ENCODE measurements around the gene ATF4.
"Not testable (repeated sequence)": the region's sequence is repeated elsewhere in the genome, so short reads cannot be mapped to it uniquely, and the experiment has no call there.

The ATF4 gene

DNA sequence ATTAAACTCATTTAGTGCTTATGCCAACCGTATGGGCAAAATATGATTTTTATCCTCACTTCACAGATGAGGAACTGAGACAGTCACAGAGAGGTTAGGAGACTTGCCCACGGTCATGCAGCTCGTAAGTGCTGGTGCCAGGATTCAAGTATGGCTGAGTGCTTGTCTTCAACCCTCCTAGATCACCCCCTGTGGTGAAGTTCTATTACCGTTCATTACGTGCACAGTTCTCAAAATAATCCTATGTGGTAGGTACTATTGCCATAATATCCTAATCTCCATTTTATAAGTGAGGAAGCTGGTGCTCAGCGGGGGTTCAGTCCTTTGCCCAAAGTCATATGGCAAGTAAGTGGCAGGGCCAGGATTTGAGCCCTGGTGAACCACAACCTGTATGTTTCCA lies 16.7 kb upstream of the ATF4 start:
- no peak overlapping the region for H2BK5ac ChIP-seq (ENCODE audit: low read length)
- DNase-seq (ENCODE audit: low spot score): no peak
- no peak overlapping the region for H3K4ac ChIP-seq (ENCODE audit: low read length)
- H3K79me1 ChIP-seq (ENCODE audit: low read depth, low read length): peaks cover 9% of the 10 kb centered on the region
- H3K27ac ChIP-seq (replicated peaks; ENCODE audit: low read length): no peak overlapping the region
- peaks cover 26 to 52% of the 10 kb centered on the region in 2 donors for H3K36me3 ChIP-seq (replicated peaks in 1 of 2; ENCODE audit: control insufficient read depth in 2 of 2, insufficient read depth in 2 of 2, low read length in 2 of 2)
- H4K91ac ChIP-seq (ENCODE audit: low read depth, low read length, poor library complexity): no peak overlapping the region
- H3K18ac ChIP-seq (ENCODE audit: low read length): no peak overlapping the region
- no peak overlapping the region for H2BK15ac ChIP-seq (ENCODE audit: low read length)
- no peak overlapping the region for H3K9ac ChIP-seq (ENCODE audit: low read depth, low read length, poor library complexity)
- no peak overlapping the region for H2BK120ac ChIP-seq (ENCODE audit: low read depth, low read length)
- no peak overlapping the region for H3K23ac ChIP-seq (ENCODE audit: low read depth, low read length, poor library complexity)
- no peaks in the 10 kb centered on the region for H3K27me3 ChIP-seq (ENCODE audit: control insufficient read depth in 3 of 3, insufficient read depth in 3 of 3, low read depth in 1 of 3, low read length in 3 of 3)
- no peak overlapping the region for H2AK5ac ChIP-seq (ENCODE audit: low read depth, low read length)
- H3K4me3 ChIP-seq (ENCODE audit: low read length in 2 of 2): peak overlapping the region in 1 of 2 donors; percentile 95
- WGBS, 2 donors (ENCODE audit: extremely low coverage in 2 of 2, insufficient read length in 2 of 2, insufficient replicate concordance in 1 of 2): no CpG with 5 or more reads among the region's 6 CpGs
- no peak overlapping the region for H2BK12ac ChIP-seq (ENCODE audit: low read length)
- no peak overlapping the region for H2AFZ ChIP-seq (ENCODE audit: low read length)
- no peaks in the 10 kb centered on the region for H3K9me3 ChIP-seq (replicated peaks in 1 of 2; ENCODE audit: control insufficient read depth in 2 of 2, insufficient read depth in 1 of 2, low read depth in 1 of 2, low read length in 2 of 2)
- H3K4me2 ChIP-seq (ENCODE audit: insufficient read depth, low read length, poor library complexity, severe bottlenecking): no peak overlapping the region
- H3K4me1 ChIP-seq (ENCODE audit: control insufficient read depth in 2 of 2, insufficient read depth in 1 of 2, low read depth in 1 of 2, low read length in 2 of 2): peaks cover 13 to 16% of the 10 kb centered on the region in 2 donors
- H3K14ac ChIP-seq (ENCODE audit: low read length): no peak overlapping the region
- H4K8ac ChIP-seq (ENCODE audit: low read depth, low read length): no peak overlapping the region

DNA sequence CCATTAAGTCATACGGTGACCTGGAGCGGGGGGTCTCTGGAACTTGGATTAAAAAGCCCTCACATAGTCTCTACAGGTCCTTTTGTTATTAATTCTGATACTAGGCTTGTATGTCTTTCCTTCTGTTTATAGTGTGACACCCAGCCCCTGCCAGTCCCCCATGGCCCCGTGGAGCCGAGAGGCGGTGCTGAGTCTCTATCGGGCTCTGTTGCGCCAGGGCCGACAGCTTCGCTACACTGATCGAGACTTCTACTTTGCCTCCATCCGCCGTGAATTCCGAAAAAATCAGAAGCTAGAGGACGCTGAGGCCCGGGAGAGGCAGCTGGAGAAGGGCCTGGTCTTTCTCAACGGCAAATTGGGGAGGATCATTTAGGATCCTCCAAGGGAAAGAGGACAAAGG lies 16.3 kb upstream of the ATF4 start:
- H3K27ac ChIP-seq (replicated peaks; ENCODE audit: low read length): no peak overlapping the region
- H2BK12ac ChIP-seq (ENCODE audit: low read length): no peak overlapping the region
- no peak overlapping the region for H2BK120ac ChIP-seq (ENCODE audit: low read depth, low read length)
- H2AK5ac ChIP-seq (ENCODE audit: low read depth, low read length): no peak overlapping the region
- H4K8ac ChIP-seq (ENCODE audit: low read depth, low read length): no peak overlapping the region
- no peak overlapping the region for H2AFZ ChIP-seq (ENCODE audit: low read length)
- H3K36me3 ChIP-seq (replicated peaks in 1 of 2; ENCODE audit: control insufficient read depth in 2 of 2, insufficient read depth in 2 of 2, low read length in 2 of 2): peaks cover 27 to 56% of the 10 kb centered on the region in 2 donors
- no CpG with 5 or more reads among the region's 16 CpGs for WGBS, 2 donors (ENCODE audit: extremely low coverage in 2 of 2, insufficient read length in 2 of 2, insufficient replicate concordance in 1 of 2)
- no peak overlapping the region for H2BK15ac ChIP-seq (ENCODE audit: low read length)
- H4K91ac ChIP-seq (ENCODE audit: low read depth, low read length, poor library complexity): no peak overlapping the region
- no peak overlapping the region for H3K4ac ChIP-seq (ENCODE audit: low read length)
- H3K9me3 ChIP-seq (replicated peaks in 1 of 2; ENCODE audit: control insufficient read depth in 2 of 2, insufficient read depth in 1 of 2, low read depth in 1 of 2, low read length in 2 of 2): no peaks in the 10 kb centered on the region
- H3K23ac ChIP-seq (ENCODE audit: low read depth, low read length, poor library complexity): no peak overlapping the region
- H3K9ac ChIP-seq (ENCODE audit: low read depth, low read length, poor library complexity): no peak overlapping the region
- H3K18ac ChIP-seq (ENCODE audit: low read length): no peak overlapping the region
- H3K4me1 ChIP-seq (ENCODE audit: control insufficient read depth in 2 of 2, insufficient read depth in 1 of 2, low read depth in 1 of 2, low read length in 2 of 2): peaks cover 11 to 13% of the 10 kb centered on the region in 2 donors
- H3K4me3 ChIP-seq (ENCODE audit: low read length in 2 of 2): peak overlapping the region in 1 of 2 donors; percentile 95
- no peaks in the 10 kb centered on the region for H3K27me3 ChIP-seq (ENCODE audit: control insufficient read depth in 3 of 3, insufficient read depth in 3 of 3, low read depth in 1 of 3, low read length in 3 of 3)
- peaks cover 9% of the 10 kb centered on the region for H3K79me1 ChIP-seq (ENCODE audit: low read depth, low read length)
- no peak for DNase-seq (ENCODE audit: low spot score)
- no peak overlapping the region for H3K14ac ChIP-seq (ENCODE audit: low read length)
- H3K4me2 ChIP-seq (ENCODE audit: insufficient read depth, low read length, poor library complexity, severe bottlenecking): no peak overlapping the region
- no peak overlapping the region for H2BK5ac ChIP-seq (ENCODE audit: low read length)

DNA sequence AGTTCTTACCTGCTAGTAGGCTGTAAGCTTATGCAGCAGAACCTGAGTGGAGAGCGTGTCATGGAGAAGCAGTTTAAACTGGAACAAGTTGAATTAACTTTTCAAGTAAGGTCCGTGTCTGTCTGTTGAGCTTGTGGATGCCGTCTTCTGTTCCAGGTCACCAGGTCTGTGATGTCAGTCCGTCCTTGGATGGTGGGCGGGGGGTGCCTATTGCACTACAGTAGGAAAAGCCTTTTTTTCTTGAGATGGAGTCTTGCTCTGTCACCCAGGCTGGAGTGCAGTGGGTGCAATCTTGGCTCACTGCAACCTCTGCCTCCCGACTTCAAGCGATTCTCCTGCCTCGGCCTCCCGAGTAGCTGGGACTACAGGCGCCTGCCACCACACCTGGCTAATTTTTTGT lies 13.3 kb upstream of the ATF4 start:
- H2BK15ac ChIP-seq (ENCODE audit: low read length); H3K79me1 ChIP-seq (ENCODE audit: low read depth, low read length); H3K4me1 ChIP-seq (ENCODE audit: control insufficient read depth in 2 of 2, insufficient read depth in 1 of 2, low read depth in 1 of 2, low read length in 2 of 2); H2BK5ac ChIP-seq (ENCODE audit: low read length); H3K9ac ChIP-seq (ENCODE audit: low read depth, low read length, poor library complexity); H2AFZ ChIP-seq (ENCODE audit: low read length); H3K4me2 ChIP-seq (ENCODE audit: insufficient read depth, low read length, poor library complexity, severe bottlenecking); H2BK12ac ChIP-seq (ENCODE audit: low read length); H3K23ac ChIP-seq (ENCODE audit: low read depth, low read length, poor library complexity); H2BK120ac ChIP-seq (ENCODE audit: low read depth, low read length); H2AK5ac ChIP-seq (ENCODE audit: low read depth, low read length); H3K14ac ChIP-seq (ENCODE audit: low read length); H3K27me3 ChIP-seq (ENCODE audit: control insufficient read depth in 3 of 3, insufficient read depth in 3 of 3, low read depth in 1 of 3, low read length in 3 of 3); H4K91ac ChIP-seq (ENCODE audit: low read depth, low read length, poor library complexity); H3K27ac ChIP-seq (replicated peaks; ENCODE audit: low read length); DNase-seq (ENCODE audit: low spot score); H4K8ac ChIP-seq (ENCODE audit: low read depth, low read length); H3K4ac ChIP-seq (ENCODE audit: low read length); H3K4me3 ChIP-seq (ENCODE audit: low read length in 2 of 2); H3K18ac ChIP-seq (ENCODE audit: low read length); H3K9me3 ChIP-seq (replicated peaks in 1 of 2; ENCODE audit: control insufficient read depth in 2 of 2, insufficient read depth in 1 of 2, low read depth in 1 of 2, low read length in 2 of 2): not testable (repeated sequence)
- no CpG with 5 or more reads among the region's 10 CpGs for WGBS, 2 donors (ENCODE audit: extremely low coverage in 2 of 2, insufficient read length in 2 of 2, insufficient replicate concordance in 1 of 2)
- peaks cover 44 to 86% of the 10 kb centered on the region in 2 donors for H3K36me3 ChIP-seq (replicated peaks in 1 of 2; ENCODE audit: control insufficient read depth in 2 of 2, insufficient read depth in 2 of 2, low read length in 2 of 2)

DNA sequence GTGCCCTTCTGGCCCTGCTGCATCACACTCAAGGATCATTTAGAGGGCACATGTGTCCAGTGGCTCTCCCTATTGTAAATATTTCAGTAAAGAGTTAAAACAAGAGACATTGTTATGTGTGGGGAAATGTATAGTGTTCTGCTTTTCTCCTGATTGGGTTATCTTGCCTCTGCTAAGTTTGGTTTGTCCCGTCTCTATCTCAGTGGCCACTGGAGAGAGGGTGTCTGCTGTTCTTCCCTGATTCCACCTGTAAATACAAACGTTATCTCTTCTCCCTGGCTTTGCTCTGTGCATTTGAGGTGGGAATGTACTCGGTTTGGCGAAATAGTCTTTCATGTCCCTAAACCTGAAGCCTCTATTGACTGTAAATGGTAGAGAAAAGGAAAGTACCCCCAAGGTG lies 12.0 kb upstream of the ATF4 start:
- Histone ChIP-seq H3K9me3 (replicated peaks in 1 of 2; ENCODE audit: control insufficient read depth in 2 of 2, insufficient read depth in 1 of 2, low read depth in 1 of 2, low read length in 2 of 2) (no peaks in the 10 kb centered on the region), H2BK120ac (ENCODE audit: low read depth, low read length) (no peak overlapping the region), H2BK5ac (ENCODE audit: low read length) (no peak overlapping the region), H3K9ac (ENCODE audit: low read depth, low read length, poor library complexity) (no peak overlapping the region), H3K23ac (ENCODE audit: low read depth, low read length, poor library complexity) (no peak overlapping the region), H2AK5ac (ENCODE audit: low read depth, low read length) (no peak overlapping the region), H3K27me3 (ENCODE audit: control insufficient read depth in 3 of 3, insufficient read depth in 3 of 3, low read depth in 1 of 3, low read length in 3 of 3) (no peaks in the 10 kb centered on the region), H3K36me3 (replicated peaks in 1 of 2; ENCODE audit: control insufficient read depth in 2 of 2, insufficient read depth in 2 of 2, low read length in 2 of 2) (peaks cover 50 to 95% of the 10 kb centered on the region in 2 donors), H3K18ac (ENCODE audit: low read length) (no peak overlapping the region), H3K4me2 (ENCODE audit: insufficient read depth, low read length, poor library complexity, severe bottlenecking) (no peak overlapping the region), H4K8ac (ENCODE audit: low read depth, low read length) (no peak overlapping the region), H2AFZ (ENCODE audit: low read length) (no peak overlapping the region), H3K14ac (ENCODE audit: low read length) (no peak overlapping the region), H3K4ac (ENCODE audit: low read length) (no peak overlapping the region), H2BK15ac (ENCODE audit: low read length) (no peak overlapping the region), H4K91ac (ENCODE audit: low read depth, low read length, poor library complexity) (no peak overlapping the region), H3K4me3 (ENCODE audit: low read length in 2 of 2) (no peak overlapping the region), H2BK12ac (ENCODE audit: low read length) (no peak overlapping the region), H3K4me1 (ENCODE audit: control insufficient read depth in 2 of 2, insufficient read depth in 1 of 2, low read depth in 1 of 2, low read length in 2 of 2) (no peaks in the 10 kb centered on the region), H3K27ac (replicated peaks; ENCODE audit: low read length) (no peak overlapping the region), H3K79me1 (ENCODE audit: low read depth, low read length) (peaks cover 5% of the 10 kb centered on the region)
- DNase-seq (ENCODE audit: low spot score): no peak
- no CpG with 5 or more reads among the region's 4 CpGs for WGBS, 2 donors (ENCODE audit: extremely low coverage in 2 of 2, insufficient read length in 2 of 2, insufficient replicate concordance in 1 of 2)
